HCT116 (cell line): ENCODE results near the gene FXYD6. TPM values are rescaled to one million over a fixed set of nuclear protein-coding genes. Genes with fewer than 3 reads are reported as not detected.

Experiments
- ATAC-seq: fragments of 200-7000 bp; cut with Tn5 transposase; 2 replicates; pipeline ENCODE4 v1.9.1; 2020; ENCODE audit warnings: mild to moderate bottlenecking, moderate library complexity
- BruUV-seq: library from RNA; stranded (reverse); fragments of 400-500 nt; replicated peaks from 2 replicates; lab custom pipeline; 2021; lab: Mats Ljungman, UMichigan
- CTCF ChIA-PET: fragments of 300-600 bp; sonication (Branson Sonifier 250); formaldehyde crosslinking; loops from one replicate; lab custom pipeline; 2021; ENCODE audit warnings: antibody characterized with exemption; lab: Charles Lee
- POLR2A ChIA-PET: fragments of 300-600, 350-600 bp; sonication (Branson Sonifier 250); formaldehyde crosslinking; loops from one replicate; lab custom pipeline; 2021; ENCODE audit warnings: antibody characterized with exemption; lab: Charles Lee
- RAD21 ChIA-PET, 2 experiments: fragments of 300-600 bp; sonication (Branson Sonifier 250); formaldehyde crosslinking; loops; one replicate each; lab custom pipeline; 2023; ENCODE audit warnings: low total read pairs in 2 of 2; ENCODE audit not compliant: uncharacterized antibody in 2 of 2, unreplicated experiment in 2 of 2, low non-redundant PET in 1 of 2; lab: Charles Lee
- DNase-seq: peaks from one replicate; pipeline ENCODE4 v3.0.0-alpha.2; 2010; ENCODE audit warnings: low read depth, low spot score
- H2AFZ ChIP-seq: fragments of 200-600 bp; shearing (Covaris generic), sonication (generic); 2 replicates; pipeline ENCODE4 v1.6.1; 2017; ENCODE audit warnings: low read depth, mixed run types, mixed read lengths, antibody characterized with exemption, low read length; ENCODE audit not compliant: poor library complexity, severe bottlenecking
- H3K27ac ChIP-seq: 2 replicates; pipeline ENCODE4 v1.5.1; 2012; ENCODE audit warnings: low read depth, low read length
- H3K27me3 ChIP-seq: fragments of 200-600 bp; sonication (generic); 2 replicates; pipeline ENCODE4 v1.6.1; 2016; ENCODE audit warnings: mixed run types, low read length, mixed read lengths; ENCODE audit not compliant: insufficient read depth
- H3K36me3 ChIP-seq, 2 experiments: fragments of 200-500 bp in 1 of 2; fragments of 200-600 bp in 1 of 2; sonication (Bioruptor generic) in 1 of 2; sonication (generic) in 1 of 2; 2 replicates each; pipeline versions ENCODE4 v1.5.1 to v1.6.1; 2014 to 2016; ENCODE audit warnings: low read length in 2 of 2, inconsistent platforms in 1 of 2, mixed read lengths in 1 of 2, mixed run types in 1 of 2; ENCODE audit not compliant: insufficient read depth in 2 of 2, control insufficient read depth in 1 of 2
- H3K4me1 ChIP-seq, 2 experiments: fragments of 200-600 bp in 1 of 2; sonication (generic) in 1 of 2; 2 replicates each; pipeline versions ENCODE4 v1.5.1 to v1.6.1; 2012 to 2017; ENCODE audit warnings: low read length in 2 of 2, inconsistent platforms in 1 of 2, mild to moderate bottlenecking in 1 of 2, mixed read lengths in 1 of 2, mixed run types in 1 of 2, moderate library complexity in 1 of 2; ENCODE audit not compliant: insufficient read depth in 2 of 2, control insufficient read depth in 1 of 2
- H3K4me2 ChIP-seq: fragments of 200-600 bp; sonication (generic); 2 replicates; pipeline ENCODE4 v1.6.1; 2017; ENCODE audit warnings: mixed run types, low read length, mixed read lengths
- H3K4me3 ChIP-seq, 2 experiments: fragments of 200-600 bp in 1 of 2; sonication (generic) in 1 of 2; replicated peaks in 1 of 2; 2 replicates each; pipeline ENCODE4 v1.5.1; 2011 to 2016; ENCODE audit warnings: low read length in 2 of 2, control low read depth in 1 of 2, low read depth in 1 of 2, mild to moderate bottlenecking in 1 of 2, mixed read lengths in 1 of 2, mixed run types in 1 of 2
- H3K79me2 ChIP-seq: fragments of 200-600 bp; sonication (generic); 2 replicates; pipeline ENCODE4 v1.6.1; 2017; ENCODE audit warnings: mild to moderate bottlenecking, mixed run types, low read length, moderate library complexity, mixed read lengths; ENCODE audit not compliant: insufficient read depth
- H3K9ac ChIP-seq: fragments of 200-600 bp; sonication (generic); 2 replicates; pipeline ENCODE4 v1.6.1; 2016; ENCODE audit warnings: low read length, mixed read lengths
- H3K9me2 ChIP-seq: fragments of 200-600 bp; sonication (generic), shearing (Covaris generic); 2 replicates; pipeline ENCODE4 v1.6.1; 2017; ENCODE audit warnings: mixed run types, mild to moderate bottlenecking, moderate library complexity; ENCODE audit not compliant: insufficient read depth
- H3K9me3 ChIP-seq, 2 experiments: fragments of 200-500 bp in 1 of 2; fragments of 200-600 bp in 1 of 2; sonication (Bioruptor generic) in 1 of 2; sonication (generic) in 1 of 2; 2 replicates each; pipeline ENCODE4 v1.6.1; 2014 to 2017; ENCODE audit warnings: low read length in 2 of 2, mixed read lengths in 2 of 2, inconsistent platforms in 1 of 2, low read depth in 1 of 2, mild to moderate bottlenecking in 1 of 2, mixed run types in 1 of 2, moderate library complexity in 1 of 2; ENCODE audit not compliant: control insufficient read depth in 1 of 2, insufficient read depth in 1 of 2
- H4K20me1 ChIP-seq: fragments of 200-600 bp; sonication (generic), shearing (Covaris generic); 2 replicates; pipeline ENCODE4 v1.6.1; 2017; ENCODE audit warnings: mixed run types, mild to moderate bottlenecking, moderate library complexity; ENCODE audit not compliant: insufficient read depth
- CTCF ChIP-seq, 3 experiments: fragments of 200-600 bp in 1 of 3; sonication (generic) in 1 of 3; IDR thresholded peaks in 2 of 3; conservative IDR thresholded peaks in 1 of 3; 2 replicates each; pipeline ENCODE4 v1.5.1; 2012 to 2017; ENCODE audit warnings: low read depth in 2 of 3, low read length in 2 of 3, antibody characterized with exemption in 1 of 3, borderline replicate concordance in 1 of 3, control low read depth in 1 of 3, mild to moderate bottlenecking in 1 of 3, mixed read lengths in 1 of 3, mixed run types in 1 of 3, moderate library complexity in 1 of 3; ENCODE audit not compliant: insufficient read depth in 1 of 3
- POLR2A ChIP-seq: IDR thresholded peaks from 2 replicates; pipeline ENCODE4 v1.7.0; 2011; ENCODE audit warnings: borderline replicate concordance; ENCODE audit not compliant: insufficient read depth, insufficient read length; ENCODE audit errors: extremely low read depth
- RAD21 ChIP-seq: IDR thresholded peaks from 2 replicates; pipeline ENCODE4 v1.6.1; 2012; ENCODE audit warnings: low read depth, mild to moderate bottlenecking
- REST ChIP-seq: IDR thresholded peaks from 2 replicates; pipeline ENCODE4 v1.6.1; 2012; ENCODE audit warnings: low read depth
- SIN3A ChIP-seq: IDR thresholded peaks from 2 replicates; pipeline ENCODE4 v1.6.1; 2012; ENCODE audit warnings: low read depth
- SP1 ChIP-seq: IDR thresholded peaks from 2 replicates; pipeline ENCODE4 v1.6.1; 2012; ENCODE audit warnings: low read depth
- SRF ChIP-seq: IDR thresholded peaks from 2 replicates; pipeline ENCODE4 v1.6.1; 2012; ENCODE audit warnings: low read depth
- TCF7L2 ChIP-seq: IDR thresholded peaks from 2 replicates; pipeline ENCODE4 v1.7.0; 2011; ENCODE audit warnings: borderline replicate concordance, inconsistent platforms; ENCODE audit not compliant: insufficient read depth, insufficient read length; ENCODE audit errors: extremely low read depth
- ZBTB33 ChIP-seq: IDR thresholded peaks from 2 replicates; pipeline ENCODE4 v1.6.1; 2011; ENCODE audit warnings: mild to moderate bottlenecking, low read length, moderate library complexity; ENCODE audit not compliant: insufficient replicate concordance; ENCODE audit errors: extremely low read depth
- intact Hi-C: fragments of 100-400 bp; cut with micrococcal nuclease; formaldehyde crosslinking; loops from 2 replicates; pipeline ENCODE4 v1.10.0; 2022
- total RNA-seq: library from RNA; stranded (reverse); gene quantifications from one replicate; pipeline ENCODE4 v1.2.1, GENCODE V29; 2021; ENCODE audit not compliant: unreplicated experiment

Gene FXYD6
- total RNA-seq, 1 experiment from 2014 or later, result 2.5 TPM

GRCh38 chr11:117892651-117893050 lies 16.2 kb upstream of the FXYD6 start:
- Histone ChIP-seq H3K9me3 (no peaks in the 10 kb centered on the region), H3K79me2 (no peaks in the 10 kb centered on the region), H3K4me2 (no peak overlapping the region), H3K36me3 (no peaks in the 10 kb centered on the region), H3K27ac (no peak overlapping the region), H3K9me2 (no peaks in the 10 kb centered on the region), H3K27me3 (no peaks in the 10 kb centered on the region), H3K4me3 (no peak overlapping the region), H4K20me1 (no peaks in the 10 kb centered on the region), H3K9ac (no peak overlapping the region), H3K4me1 (no peaks in the 10 kb centered on the region), H2AFZ (no peak overlapping the region)
- DNase-seq (no peak), ATAC-seq (no peak)
- ChIA-PET CTCF (interaction anchor here (1.7 kb wide), 1 partner anchor 54 kb away, joined by 3 read pairs; no protein-coding TSS in a partner anchor), RAD21 (no interaction called here), POLR2A (no interaction called here)
- TF ChIP-seq POLR2A (no peak), CTCF (IDR thresholded peaks at IDR 0.05 in 2 of 3, conservative IDR thresholded peaks at IDR 0.05 in 1 of 3; ENCODE audit: borderline replicate concordance in 1 of 3, insufficient read depth in 1 of 3, low read depth in 2 of 3, low read length in 2 of 3) (no peak), TCF7L2 (no peak), SP1 (no peak), ZBTB33 (no peak), RAD21 (no peak), REST (no peak), SRF (no peak), SIN3A (no peak)
- intact Hi-C loops, result no loop called here
- BruUV-seq, result no TSS peak
